Measurements from ENCODE around the gene DNAJB1.

- TF ChIP-seq, protein P1, sequence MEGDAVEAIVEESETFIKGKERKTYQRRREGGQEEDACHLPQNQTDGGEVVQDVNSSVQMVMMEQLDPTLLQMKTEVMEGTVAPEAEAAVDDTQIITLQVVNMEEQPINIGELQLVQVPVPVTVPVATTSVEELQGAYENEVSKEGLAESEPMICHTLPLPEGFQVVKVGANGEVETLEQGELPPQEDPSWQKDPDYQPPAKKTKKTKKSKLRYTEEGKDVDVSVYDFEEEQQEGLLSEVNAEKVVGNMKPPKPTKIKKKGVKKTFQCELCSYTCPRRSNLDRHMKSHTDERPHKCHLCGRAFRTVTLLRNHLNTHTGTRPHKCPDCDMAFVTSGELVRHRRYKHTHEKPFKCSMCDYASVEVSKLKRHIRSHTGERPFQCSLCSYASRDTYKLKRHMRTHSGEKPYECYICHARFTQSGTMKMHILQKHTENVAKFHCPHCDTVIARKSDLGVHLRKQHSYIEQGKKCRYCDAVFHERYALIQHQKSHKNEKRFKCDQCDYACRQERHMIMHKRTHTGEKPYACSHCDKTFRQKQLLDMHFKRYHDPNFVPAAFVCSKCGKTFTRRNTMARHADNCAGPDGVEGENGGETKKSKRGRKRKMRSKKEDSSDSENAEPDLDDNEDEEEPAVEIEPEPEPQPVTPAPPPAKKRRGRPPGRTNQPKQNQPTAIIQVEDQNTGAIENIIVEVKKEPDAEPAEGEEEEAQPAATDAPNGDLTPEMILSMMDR (IDR thresholded peaks at IDR 0.05) = no peak
- TF ChIP-seq EZH2phosphoT487 (IDR thresholded peaks at IDR 0.05) = no peak
Measured at GRCh38 chr19:14567079-14567478, 48.9 kb upstream of the DNAJB1 start.

Data from neural progenitor cell (in vitro differentiated cells).